GM19328 (cell line): ENCODE data around the gene CCDC154.
"Not testable (repeated sequence)": the region's sequence is repeated elsewhere in the genome, so short reads cannot be mapped to it uniquely, and the experiment has no call there.

Experiments used
- ATAC-seq: cut with Tn5 transposase; IDR thresholded peaks from one replicate; pipeline ENCODE4 v1.9.1; 2021; ENCODE audit warnings: mild to moderate bottlenecking, moderate library complexity; ENCODE audit not compliant: unreplicated experiment

Gene CCDC154

DNA sequence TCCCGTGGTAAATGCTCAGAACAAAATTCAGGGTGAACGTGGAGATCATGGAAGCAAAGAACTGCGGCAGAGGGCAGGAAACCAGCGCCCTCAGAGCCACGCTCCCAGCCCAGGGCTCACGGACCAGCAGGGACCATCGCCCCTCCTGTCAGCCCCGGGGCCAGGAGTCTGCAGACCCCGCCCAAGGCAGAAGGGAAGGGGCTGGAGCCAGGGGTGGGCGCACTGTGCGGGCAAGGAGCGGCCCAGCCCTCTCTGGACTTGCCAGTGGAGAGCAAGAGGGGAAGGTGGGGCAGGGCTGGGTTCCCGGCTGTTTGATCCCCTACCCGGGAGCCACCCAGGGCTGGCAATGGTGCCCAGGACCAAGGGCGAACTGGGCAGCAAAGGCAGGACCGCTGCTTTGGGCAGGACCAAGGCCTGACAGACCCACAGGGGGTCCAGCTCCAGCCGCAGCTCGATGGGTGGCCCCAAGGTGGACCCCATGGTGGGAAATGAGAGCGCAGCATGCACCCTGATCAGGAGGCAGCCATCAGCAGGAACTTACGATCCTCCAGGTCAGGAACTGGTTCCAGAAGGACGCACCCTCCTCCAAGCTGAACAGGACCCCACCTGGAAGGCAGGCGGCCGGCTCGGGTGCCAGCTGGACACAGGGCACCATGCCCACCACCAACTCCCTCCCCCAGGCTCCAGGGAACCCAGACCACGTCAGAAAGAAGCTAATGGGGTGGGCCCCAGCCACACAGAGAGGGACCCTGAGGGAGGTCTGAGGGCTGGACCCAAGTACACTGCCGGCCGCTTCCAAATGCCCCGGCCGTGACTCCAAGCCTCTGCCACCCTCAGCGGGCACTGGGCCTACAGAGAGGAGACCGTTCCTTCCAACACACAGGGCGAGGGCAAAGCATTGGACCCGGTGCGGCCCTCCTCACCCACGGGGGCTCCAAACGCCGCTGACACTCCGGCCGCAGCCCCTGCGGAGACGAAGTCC lies 11.1 kb upstream of the CCDC154 start:
- ATAC-seq: no peak

DNA sequence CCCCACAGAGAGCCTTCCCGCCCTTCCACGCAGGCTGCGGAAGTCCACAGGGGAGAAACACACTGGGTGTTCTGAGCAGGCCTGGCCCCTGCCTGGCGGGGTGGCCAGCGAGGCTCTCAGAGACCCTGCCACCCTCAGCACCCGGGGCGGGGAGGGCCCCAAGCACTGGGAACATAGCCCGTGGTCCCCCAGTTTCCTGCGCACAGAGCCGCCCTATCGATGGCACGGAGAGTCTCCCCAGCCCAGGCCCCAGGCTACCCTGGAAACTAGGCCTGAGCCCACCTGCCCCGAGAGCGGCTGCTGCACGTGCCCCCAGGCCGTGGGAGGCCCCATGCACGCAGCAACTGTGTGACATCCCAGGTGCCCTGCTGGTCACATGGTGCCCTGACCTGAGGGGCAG lies 10.2 kb upstream of the CCDC154 start:
- no peak for ATAC-seq

DNA sequence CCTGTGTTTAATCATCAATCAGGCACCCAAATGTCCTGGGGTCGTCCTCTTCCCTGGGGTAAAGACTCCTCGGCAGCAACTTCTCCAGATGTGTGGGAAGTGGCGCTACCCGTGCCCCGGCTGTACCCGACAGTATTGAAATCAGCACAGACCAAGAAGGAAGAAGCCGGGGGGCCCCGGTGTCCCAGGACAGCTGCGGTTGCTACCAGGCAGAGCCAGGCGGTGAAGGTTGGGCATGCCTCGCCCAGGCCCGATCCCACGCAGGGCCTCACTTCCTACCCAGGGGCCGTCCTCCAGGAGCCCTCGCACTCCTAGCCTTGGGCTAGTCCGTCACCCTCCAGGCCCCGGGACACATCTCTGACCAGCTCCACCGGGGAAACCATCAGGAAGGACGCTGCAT lies 9.0 kb upstream of the CCDC154 start:
- ATAC-seq: no peak

DNA sequence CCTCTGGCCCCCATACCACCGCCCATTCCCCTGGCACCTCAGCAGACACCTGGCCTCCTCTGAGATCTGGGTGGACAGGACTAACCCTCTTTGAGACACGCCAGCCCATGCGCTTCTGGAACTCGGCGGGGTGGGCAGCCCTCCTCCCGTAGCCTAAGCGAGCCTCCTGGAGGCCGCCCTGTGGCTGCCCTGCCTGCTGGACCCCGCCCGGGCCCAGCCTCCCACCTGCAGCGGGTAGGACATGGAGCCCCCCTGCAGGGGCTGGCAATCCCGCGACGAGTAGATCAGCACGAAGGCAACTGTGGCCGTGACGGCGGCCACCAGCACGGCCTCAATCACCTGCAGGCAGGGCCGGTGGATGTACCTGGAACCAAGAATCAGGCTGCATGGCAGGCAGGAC lies 8.2 kb upstream of the CCDC154 start:
- no peak for ATAC-seq

DNA sequence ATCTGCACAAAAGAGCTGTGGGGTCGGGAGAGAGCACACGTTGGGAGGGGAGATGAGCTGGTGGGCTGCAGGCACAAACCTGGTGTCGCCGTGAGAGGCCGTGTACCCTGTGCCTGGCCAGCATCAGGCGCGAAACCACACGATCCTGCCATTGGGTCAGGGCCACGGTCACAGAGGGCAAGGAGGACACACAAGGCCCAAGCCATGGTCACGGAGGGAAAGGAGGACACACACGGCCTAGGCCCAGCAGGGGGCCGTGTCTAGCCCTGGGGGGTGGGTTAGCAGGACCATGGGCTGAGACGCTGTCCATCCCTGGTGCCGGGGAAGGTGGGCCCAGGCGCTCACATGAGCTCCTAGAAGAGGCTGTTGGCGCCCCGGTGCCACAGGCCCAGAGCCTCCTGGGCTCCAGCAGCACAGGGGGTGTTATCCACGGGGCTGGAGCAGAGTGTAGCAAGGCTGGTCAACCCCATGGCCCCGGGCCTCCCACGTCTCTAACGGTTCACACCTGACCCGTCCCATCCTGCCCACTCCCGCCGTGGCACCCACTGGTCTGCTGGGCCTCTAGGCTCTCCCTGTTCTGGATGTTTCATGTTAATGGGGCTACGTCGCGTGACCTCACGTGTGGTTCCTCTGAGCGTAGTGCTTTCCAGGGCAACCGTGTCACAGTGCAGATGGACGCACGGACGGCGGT lies 7.5 kb upstream of the CCDC154 start:
- ATAC-seq: no peak

DNA sequence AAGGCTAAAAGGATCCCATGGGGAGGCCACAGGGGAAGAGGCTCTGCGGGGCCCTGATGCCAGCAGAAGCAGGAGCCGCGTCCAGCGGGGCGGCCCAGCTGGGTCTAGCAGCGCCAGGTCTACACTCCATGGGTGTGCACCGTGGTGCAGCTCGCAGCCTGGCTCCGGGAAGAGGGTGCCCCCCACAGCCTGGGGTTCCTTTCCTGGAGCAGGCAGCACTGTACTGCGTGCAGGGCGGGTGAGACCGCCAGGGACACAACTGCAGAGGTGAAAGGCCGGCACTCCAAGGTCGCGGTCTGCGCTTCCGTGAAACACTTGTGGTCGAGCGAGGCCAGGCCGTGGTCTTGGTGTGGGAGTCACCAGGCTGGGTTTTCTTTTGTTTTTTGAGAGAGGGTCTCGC lies 6.5 kb upstream of the CCDC154 start:
- no peak for ATAC-seq

DNA sequence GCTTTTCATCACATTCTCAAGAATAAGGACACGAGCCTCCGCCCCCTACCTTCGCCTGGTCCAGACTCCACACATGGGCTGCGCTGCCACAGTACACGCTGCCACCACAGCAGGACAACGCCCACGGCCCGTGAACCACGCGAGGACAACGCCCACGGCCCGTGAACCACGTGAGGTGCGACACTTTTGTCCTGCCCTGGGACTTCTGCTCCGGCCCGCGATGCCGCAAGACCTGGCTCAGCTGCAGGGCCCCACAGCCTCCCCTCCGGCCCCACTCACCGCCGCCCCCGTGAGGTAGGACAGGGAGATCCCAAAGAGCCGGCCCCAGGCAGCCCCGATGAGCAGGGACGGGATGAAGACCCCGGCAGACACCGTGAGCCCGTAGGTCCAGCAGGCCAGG lies 5.9 kb upstream of the CCDC154 start:
- no peak for ATAC-seq

DNA sequence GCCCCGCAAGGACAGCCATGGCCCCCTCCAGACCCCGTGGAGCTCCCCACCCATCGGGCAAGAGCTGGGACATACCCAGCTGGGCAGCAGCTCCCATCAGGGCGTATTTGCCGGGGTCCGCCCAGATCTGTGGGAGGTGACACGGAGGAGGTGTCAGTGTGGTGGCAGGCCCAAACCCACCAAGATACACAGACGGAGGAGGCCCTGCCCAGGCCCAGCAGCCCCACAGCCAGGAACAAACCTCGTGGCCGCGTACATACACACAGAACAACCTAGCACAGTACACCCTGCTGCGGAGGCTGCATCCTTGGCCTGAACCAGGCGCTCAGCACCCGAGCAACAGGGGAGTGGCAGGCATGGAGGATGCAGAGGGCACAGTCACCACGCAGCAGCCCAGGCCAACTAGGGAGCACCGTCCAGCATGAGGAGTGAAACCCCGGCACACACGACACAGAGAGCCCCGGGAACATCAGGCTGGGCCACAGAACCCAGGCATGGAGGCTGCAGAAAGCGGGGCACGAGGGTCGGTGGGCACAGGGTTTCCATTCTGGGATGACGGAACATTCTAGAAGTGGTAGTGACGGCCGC lies 4.9 kb upstream of the CCDC154 start:
- ATAC-seq: no peak

DNA sequence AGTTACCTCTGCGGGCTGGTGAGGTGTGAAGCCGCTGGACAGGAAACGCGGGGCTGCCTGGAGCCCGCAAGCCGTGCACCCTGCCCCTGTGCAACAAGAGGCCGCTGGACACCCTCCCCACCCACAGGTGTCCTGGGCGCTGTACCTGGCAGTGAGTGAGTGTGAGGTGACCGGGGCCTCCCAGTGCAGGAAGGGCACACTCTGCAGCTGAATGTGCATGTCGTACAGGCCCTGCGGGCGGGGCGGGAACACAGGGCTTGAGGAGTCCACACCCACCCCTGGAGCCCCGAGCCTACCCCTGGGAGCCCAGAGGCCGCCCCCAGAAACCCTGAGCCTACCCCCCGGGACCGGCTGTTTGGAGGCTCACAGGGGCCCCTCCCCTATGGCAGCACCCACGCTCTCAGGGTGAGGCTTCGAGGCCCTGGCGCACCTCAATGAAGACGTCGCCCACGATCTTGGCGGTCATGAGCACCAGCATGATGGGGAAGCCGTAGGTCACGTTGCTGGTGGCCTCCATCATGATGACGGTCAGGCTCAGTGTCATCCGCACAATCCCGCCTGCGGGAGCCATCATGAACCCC lies 4.3 kb upstream of the CCDC154 start:
- ATAC-seq: no peak

DNA sequence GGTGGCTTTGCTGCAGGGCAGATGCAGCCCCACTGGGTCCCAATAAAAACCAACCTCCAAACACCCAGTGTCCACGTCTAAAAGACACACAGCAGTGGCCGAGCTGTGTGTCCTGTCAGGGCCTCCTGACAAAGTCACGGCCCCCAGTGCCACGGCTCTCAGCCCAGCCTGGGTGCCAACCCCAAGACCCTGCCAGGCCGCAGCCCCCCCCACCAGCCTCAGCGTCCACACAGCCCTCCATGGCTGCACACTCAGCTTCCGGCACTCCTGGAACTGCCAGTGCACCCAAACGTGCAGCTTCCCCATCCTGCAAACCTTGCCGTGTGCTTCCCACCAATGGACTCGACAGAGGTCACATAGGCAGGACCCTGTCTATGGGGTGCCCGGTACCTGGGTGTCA lies 3.6 kb upstream of the CCDC154 start:
- ATAC-seq: no peak

DNA sequence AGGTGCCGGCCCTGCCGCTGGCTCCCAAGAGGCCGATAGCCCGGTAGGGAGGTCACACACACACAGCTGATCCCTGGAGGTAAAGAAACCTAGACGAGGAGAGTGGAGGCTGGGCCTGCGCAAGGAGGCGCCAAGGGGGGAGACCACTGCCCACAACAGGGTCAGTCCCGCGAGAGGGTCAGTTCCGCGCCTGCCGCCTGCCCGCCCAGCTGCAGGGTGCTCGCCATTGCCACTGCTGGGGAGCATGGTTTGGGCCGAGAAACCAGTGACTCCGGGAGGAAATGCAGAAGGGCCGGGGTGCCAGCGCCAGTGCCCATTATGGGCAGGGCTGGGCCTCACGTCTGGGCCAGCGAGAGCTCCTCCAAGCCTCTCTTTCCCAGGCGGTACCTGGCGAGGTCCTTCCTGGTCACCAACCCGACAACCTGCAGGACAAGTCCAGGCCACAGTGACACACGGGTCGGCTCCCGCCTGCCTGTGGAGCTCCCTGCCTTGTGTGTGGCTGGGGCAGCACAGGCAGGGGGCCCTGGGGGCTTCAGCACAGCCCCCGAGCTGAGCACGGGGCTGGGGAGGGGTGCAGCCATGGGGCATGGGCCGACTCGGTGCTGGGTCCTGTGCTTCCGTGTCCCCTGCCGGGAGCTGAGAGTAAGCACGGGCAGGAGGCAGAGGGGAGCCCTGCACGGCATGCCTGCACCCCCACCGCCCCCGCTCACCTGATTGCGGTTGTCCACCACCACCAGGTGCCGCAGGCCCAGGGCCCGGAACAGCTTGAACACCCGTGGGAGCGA lies 2.1 kb upstream of the CCDC154 start:
- ATAC-seq: no peak

DNA sequence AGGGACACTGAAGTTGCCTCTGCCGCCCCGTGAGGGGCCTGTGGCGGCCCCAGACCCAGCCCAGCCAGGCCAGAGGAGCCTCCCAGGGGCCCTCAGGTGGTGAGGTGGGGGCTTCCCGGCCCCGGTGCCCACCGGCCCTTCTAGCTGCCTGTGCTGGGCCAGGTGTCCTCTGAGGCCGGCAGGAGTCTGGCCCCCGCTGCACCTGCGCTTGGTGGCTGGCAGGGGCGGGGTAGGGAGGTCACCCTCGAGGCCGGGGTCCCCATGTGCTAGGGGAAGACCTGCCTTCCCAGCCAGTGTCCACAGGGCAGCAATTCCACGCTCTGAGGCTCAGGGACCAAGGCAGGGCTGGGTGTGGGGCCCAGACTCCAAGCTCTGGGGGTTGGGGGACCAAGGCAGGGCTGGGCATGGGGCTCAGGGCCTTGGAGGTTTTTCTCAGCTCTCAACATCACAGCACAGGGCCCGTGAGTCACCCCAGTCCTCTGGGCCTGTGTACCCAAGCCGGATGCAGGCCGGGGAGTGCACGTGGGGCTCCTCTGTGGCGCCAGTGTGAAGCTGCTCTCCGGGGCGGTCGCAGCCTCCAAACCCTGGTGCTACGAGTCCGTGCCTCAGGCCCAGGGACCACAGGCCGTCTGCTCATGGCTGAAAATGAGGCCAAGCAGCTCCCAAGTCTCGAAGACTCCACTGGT lies 1.3 kb upstream of the CCDC154 start:
- ATAC-seq: no peak

DNA sequence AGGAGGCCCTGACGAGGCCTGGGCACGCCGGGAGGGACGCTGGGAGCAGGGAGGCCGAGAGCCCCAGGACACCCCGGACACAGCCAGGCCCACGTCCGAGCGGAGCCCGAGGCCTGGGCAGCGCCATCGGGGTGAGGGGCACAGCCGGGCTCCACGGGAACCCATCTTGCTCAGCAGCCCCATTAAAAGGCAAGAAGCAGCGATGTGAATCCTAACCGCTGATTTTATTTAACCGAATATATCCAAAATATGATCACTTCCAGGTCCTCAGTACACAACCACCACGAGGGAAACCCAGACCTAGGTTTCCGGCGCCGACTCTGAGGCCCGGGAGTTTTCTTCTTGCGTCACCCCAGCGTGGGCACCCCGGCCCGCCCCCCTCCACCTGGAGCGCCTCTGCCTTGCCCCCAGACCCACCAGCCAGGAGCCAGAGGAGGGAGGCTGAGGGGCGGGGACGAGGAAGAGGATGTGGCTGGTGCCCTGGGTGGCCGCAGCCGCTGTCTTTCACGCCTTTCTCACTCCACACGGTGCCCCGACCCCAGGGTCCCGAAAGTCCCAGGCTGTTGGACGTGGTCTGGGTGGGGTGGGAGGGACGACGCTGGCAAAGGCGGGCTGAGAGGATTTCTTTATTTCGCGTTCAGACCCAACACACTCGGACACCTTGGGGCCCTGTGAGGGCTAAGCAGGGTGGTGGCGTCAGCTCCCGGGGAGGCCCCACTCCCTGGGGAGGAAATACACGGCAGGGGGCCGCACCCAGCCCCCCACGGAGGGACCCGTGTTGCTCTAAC lies 568 bp upstream of the CCDC154 start:
- no peak for ATAC-seq

DNA sequence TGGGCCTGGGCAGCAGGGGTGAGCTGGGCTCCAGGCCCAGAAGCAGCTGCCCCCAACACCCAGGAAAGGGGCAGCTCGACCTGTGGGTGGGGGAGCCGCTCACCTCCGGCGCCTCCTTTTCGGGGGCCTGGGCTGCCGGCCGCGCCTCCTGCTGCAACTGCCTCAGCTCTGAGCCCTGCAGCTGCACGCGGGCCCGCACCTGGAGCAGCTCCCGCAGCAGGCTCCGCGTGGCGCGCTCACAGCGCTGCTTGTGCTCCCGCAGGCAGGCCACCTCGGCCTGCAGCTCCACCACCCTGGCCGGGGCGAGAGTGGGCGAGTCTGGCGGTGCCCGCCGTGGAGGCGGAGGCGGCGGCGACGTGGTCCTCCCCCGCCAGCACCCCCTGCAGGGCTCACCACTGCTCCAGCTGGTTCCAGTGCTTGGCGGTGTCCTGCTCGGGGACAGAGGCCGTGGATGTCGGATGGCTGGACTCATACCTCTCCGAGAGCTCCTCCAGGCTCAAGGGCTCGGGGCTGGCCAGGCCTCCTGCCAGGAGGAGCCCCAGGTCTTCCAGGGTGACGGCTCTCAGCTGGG lies 868 bp downstream of the CCDC154 start:
- no peak for ATAC-seq

DNA sequence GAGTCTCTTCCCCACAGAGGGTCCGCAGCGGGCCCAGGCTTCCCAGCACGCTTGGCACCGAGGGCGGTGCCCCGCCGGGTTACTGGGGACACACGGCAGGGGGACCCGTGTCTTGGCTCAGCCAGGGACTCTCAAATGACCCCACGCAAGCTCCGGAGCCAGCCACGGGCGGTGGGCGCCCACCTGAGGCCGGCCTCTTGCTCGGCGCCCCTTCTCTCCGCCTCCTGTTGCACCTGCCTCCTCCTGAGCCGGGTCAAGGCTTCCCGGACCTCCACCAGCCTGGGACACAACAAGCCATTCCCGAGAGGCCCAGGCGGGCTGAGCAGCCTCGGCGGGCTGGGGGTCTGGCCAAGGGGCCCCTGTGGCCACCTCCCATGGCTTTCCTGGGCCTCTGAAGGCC lies 1.7 kb downstream of the CCDC154 start:
- ATAC-seq: no peak

DNA sequence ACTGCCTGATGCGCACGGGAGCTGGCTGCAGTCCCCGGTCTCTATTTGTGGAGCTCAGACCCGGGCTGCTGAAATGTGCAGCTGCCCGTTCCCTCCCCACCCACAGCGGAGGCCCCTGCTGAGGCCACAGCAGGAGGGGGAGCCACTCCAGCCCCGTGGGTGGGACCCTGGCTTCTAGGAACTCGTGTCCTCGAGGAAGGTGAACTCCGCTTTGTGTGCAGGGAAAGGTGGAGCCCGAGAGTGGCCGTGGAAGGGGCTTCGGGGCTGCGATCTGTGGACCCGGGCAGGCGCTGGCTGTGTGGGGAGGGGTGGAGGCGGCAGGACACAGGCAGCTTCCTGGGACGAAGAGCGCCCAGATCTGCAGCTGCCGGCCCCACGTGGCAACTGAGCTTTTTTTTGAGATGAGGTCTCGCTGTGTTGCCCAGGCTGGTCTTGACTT lies 2.9 kb downstream of the CCDC154 start:
- no peak for ATAC-seq

DNA sequence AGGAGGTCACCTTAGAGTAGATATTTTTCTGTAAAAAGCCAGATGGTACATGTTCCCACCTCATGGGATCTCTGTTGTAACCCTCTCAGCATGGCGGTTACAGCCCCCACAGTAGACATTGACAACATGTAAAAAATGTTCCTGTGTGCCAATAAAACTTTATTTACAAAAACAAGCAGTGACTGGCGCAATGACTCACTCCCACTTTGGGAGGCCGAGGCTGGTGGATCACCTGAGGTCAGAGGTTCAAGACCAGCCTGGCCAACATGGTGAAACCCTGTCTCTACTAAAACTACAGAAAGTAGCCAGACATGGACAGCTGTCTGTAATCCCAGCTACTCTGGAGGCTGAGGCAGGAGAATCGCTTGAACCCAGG lies 4.7 kb downstream of the CCDC154 start:
- not testable (repeated sequence) for ATAC-seq

DNA sequence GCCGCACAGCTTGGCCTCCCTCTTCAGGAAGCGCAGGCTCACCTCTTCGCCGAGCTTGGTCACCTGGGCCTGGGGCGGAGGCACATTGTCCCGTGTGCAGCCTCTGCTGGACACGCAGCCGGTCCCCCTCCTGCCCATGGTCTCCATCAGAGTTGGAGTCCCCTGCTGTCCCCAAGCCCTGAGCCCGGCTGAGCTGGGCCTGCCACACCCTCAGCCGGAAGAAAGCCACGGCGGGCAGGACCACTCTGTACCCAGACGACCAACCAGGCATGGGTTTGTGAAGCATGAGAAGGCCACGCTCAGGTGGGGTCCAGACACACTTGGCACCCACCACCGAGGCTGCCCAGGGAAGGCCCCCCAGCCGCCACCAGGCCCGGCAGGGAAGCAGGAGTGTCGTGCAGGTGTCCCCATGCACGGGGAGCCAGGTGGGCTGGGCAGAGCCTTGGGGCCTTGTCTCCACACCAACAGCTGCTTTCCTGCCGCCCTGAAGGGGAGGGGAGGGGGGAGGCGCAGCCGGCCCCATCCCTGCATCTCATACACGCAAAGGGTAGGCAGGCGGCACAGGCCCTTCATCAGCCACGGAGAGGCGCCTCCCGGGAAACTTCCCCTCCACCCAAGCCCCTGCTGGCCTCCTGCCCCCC lies 5.2 kb downstream of the CCDC154 start:
- no peak for ATAC-seq
